SU-DHL-6 (cell line): ENCODE measurements around the gene C1QB.

ENCODE experiments used
- H2AFZ ChIP-seq: fragments of 200-600 bp; sonication (generic); 2 replicates; pipeline ENCODE4 v1.6.1; 2014; ENCODE audit warnings: low read depth, mild to moderate bottlenecking, moderate library complexity, mixed read lengths, antibody characterized with exemption, low read length; ENCODE audit not compliant: severe bottlenecking
- H3F3A ChIP-seq: fragments of 200-600 bp; shearing (Covaris generic); 2 replicates; pipeline ENCODE4 v1.6.0; 2016; ENCODE audit warnings: antibody characterized with exemption, mild to moderate bottlenecking; ENCODE audit not compliant: insufficient read depth
- H3K27ac ChIP-seq: fragments of 200-600 bp; sonication (generic); 2 replicates; pipeline ENCODE4 v1.5.1; 2016; ENCODE audit warnings: low read depth, mild to moderate bottlenecking, low read length, moderate library complexity, mixed read lengths
- H3K27me3 ChIP-seq: fragments of 200-600 bp; sonication (generic), shearing (Covaris generic); 2 replicates; pipeline ENCODE4 v1.6.0; 2014; ENCODE audit warnings: mild to moderate bottlenecking, low read length
- H3K36me3 ChIP-seq: fragments of 200-600 bp; sonication (generic); 2 replicates; pipeline ENCODE4 v1.6.1; 2014; ENCODE audit warnings: mild to moderate bottlenecking, low read length, mixed read lengths
- H3K4me2 ChIP-seq: fragments of 300-600, 200-600 bp; shearing (Covaris generic), sonication (generic); 2 replicates; pipeline ENCODE4 v1.6.0; 2014; ENCODE audit warnings: low read length, low read depth, mild to moderate bottlenecking; ENCODE audit not compliant: poor library complexity, severe bottlenecking
- H3K4me3 ChIP-seq: fragments of 200-600 bp; sonication (generic); 2 replicates; pipeline ENCODE4 v1.5.1; 2014; ENCODE audit warnings: antibody characterized with exemption, low read length, mild to moderate bottlenecking, mixed read lengths; ENCODE audit not compliant: insufficient read depth, poor library complexity, severe bottlenecking
- H3K79me2 ChIP-seq: fragments of 200-600 bp; sonication (generic); 2 replicates; pipeline ENCODE4 v1.6.1; 2014; ENCODE audit warnings: mild to moderate bottlenecking, low read length, moderate library complexity; ENCODE audit not compliant: insufficient read depth
- H3K9ac ChIP-seq: fragments of 200-600 bp; sonication (generic); 2 replicates; pipeline ENCODE4 v1.7.0; 2014; ENCODE audit warnings: mild to moderate bottlenecking, low read length
- H3K9me2 ChIP-seq: fragments of 200-600 bp; sonication (generic); replicated peaks from 2 replicates; pipeline ENCODE4 v1.6.1; 2014; ENCODE audit warnings: low read length; ENCODE audit not compliant: insufficient read depth
- H3K9me3 ChIP-seq: fragments of 200-600 bp; sonication (generic); 2 replicates; pipeline ENCODE4 v1.6.1; 2014; ENCODE audit warnings: low read length, mixed read lengths; ENCODE audit not compliant: insufficient read depth
- H4K20me1 ChIP-seq: fragments of 200-600 bp; sonication (generic); 2 replicates; pipeline ENCODE4 v1.6.1; 2014; ENCODE audit warnings: low read depth, mild to moderate bottlenecking, antibody characterized with exemption, low read length, moderate library complexity, mixed read lengths
- EZH2phosphoT487 ChIP-seq: fragments of 200-600 bp; sonication (generic), shearing (Covaris generic); conservative IDR thresholded peaks from 2 replicates; pipeline ENCODE4 v1.6.1; 2018; ENCODE audit warnings: mild to moderate bottlenecking, antibody characterized with exemption, low read length, moderate library complexity, mixed read lengths
- TF ChIP-seq, protein P1 (sequence below): fragments of 200-600 bp; sonication (generic); IDR thresholded peaks from one replicate; pipeline ENCODE4 v1.5.1; 2017; ENCODE audit warnings: antibody characterized with exemption, mild to moderate bottlenecking, low read length, moderate library complexity; ENCODE audit not compliant: insufficient read depth, poor library complexity, severe bottlenecking

C1QB gene

GRCh38 chr1:22687191-22687590 is 34.2 kb downstream of the C1QB start:
- H3K27ac ChIP-seq, result no peak overlapping the region
- H4K20me1 ChIP-seq, result no peaks in the 10 kb centered on the region
- no peaks in the 10 kb centered on the region for H3K36me3 ChIP-seq
- no peak overlapping the region for H3K4me3 ChIP-seq
- no peaks in the 10 kb centered on the region for H3F3A ChIP-seq
- H2AFZ ChIP-seq, result no peak overlapping the region
- H3K9me3 ChIP-seq, result no peaks in the 10 kb centered on the region
- H3K79me2 ChIP-seq, result no peaks in the 10 kb centered on the region
- H3K9me2 ChIP-seq, result no peaks in the 10 kb centered on the region
- H3K9ac ChIP-seq, result no peak overlapping the region
- no peaks in the 10 kb centered on the region for H3K27me3 ChIP-seq
- TF ChIP-seq EZH2phosphoT487, result no peak
- TF ChIP-seq, protein P1, sequence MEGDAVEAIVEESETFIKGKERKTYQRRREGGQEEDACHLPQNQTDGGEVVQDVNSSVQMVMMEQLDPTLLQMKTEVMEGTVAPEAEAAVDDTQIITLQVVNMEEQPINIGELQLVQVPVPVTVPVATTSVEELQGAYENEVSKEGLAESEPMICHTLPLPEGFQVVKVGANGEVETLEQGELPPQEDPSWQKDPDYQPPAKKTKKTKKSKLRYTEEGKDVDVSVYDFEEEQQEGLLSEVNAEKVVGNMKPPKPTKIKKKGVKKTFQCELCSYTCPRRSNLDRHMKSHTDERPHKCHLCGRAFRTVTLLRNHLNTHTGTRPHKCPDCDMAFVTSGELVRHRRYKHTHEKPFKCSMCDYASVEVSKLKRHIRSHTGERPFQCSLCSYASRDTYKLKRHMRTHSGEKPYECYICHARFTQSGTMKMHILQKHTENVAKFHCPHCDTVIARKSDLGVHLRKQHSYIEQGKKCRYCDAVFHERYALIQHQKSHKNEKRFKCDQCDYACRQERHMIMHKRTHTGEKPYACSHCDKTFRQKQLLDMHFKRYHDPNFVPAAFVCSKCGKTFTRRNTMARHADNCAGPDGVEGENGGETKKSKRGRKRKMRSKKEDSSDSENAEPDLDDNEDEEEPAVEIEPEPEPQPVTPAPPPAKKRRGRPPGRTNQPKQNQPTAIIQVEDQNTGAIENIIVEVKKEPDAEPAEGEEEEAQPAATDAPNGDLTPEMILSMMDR, result no peak
- no peak overlapping the region for H3K4me2 ChIP-seq

- TF ChIP-seq EZH2phosphoT487, result no peak
- TF ChIP-seq, protein P1, result no peak
- H3K27me3 ChIP-seq, result no peaks in the 10 kb centered on the region
These were observed 35.4 kb downstream of the C1QB start for GRCh38 chr1:22688466-22688865.

DNA sequence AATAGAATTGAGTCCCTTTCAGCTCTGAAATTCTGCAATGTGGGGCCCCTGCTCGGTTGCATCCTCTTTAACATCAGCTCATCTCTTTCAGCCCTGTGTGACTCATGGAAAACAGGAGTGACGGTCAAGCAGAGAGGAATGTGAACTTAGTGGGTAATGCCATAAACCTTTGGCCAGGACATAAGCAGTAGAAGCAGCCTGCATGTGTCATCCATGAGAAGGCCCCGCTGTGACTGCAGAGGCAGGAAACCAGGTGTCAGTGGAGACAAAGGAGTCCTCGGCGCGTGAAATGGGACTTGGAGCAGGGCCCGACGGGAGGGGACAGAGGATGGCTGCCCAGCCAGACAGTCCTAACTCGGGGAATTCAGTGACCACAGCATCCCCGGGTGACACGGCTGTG is 36.5 kb downstream of the C1QB start:
- H3K79me2 ChIP-seq, result no peaks in the 10 kb centered on the region
- no peak overlapping the region for H2AFZ ChIP-seq
- TF ChIP-seq, protein P1, result no peak
- no peak for TF ChIP-seq EZH2phosphoT487
- no peaks in the 10 kb centered on the region for H3K9me2 ChIP-seq
- H3K27me3 ChIP-seq, result no peaks in the 10 kb centered on the region
- H3K36me3 ChIP-seq, result no peaks in the 10 kb centered on the region
- no peak overlapping the region for H3K9ac ChIP-seq
- H3K27ac ChIP-seq, result no peak overlapping the region
- no peaks in the 10 kb centered on the region for H3K9me3 ChIP-seq
- no peak overlapping the region for H3K4me3 ChIP-seq
- no peak overlapping the region for H3K4me2 ChIP-seq
- H3F3A ChIP-seq, result no peaks in the 10 kb centered on the region
- H4K20me1 ChIP-seq, result no peaks in the 10 kb centered on the region

More at GRCh38 chr1:22688466-22688865, 35.4 kb downstream of the C1QB start:
- Histone ChIP-seq H3K36me3 (no peaks in the 10 kb centered on the region), H3K79me2 (no peaks in the 10 kb centered on the region), H4K20me1 (no peaks in the 10 kb centered on the region), H3K4me3 (no peak overlapping the region), H3F3A (no peaks in the 10 kb centered on the region), H3K9me2 (no peaks in the 10 kb centered on the region), H3K27ac (no peak overlapping the region), H2AFZ (no peak overlapping the region), H3K9me3 (no peaks in the 10 kb centered on the region), H3K4me2 (no peak overlapping the region), H3K9ac (no peak overlapping the region)
